ENCODE data around the gene CCDC87. TPM values are rescaled to one million over a fixed set of nuclear protein-coding genes. Genes with fewer than 3 reads are reported as not detected.

CCDC87 gene
- total and polyA plus RNA-seq, 2 donors = 0.43 TPM; not detected in 1

DNA sequence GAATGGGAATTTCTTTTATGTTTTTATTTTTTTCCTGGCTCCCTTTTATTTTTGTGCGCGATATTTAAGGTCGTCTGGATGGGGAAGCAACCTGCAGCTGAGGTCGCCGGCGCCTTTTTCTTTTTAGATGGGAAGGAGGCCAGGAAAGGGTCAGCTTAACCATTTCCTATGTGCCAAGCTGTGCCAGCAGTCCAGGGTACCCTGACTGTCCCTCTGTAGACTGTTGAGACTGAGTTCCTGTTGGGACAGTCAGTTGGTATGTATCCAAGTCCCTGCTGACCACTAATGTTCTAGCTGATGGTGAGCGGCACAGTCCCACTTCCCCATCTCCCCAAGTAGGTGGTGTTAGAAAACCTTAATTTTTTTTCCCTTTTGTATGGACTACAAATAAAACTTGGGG is 34.1 kb upstream of the CCDC87 start:
- no peak for DNase-seq (ENCODE audit: extremely low spot score)
- Histone ChIP-seq H3K4me3 (ENCODE audit: low read depth, low read length) (no peak overlapping the region), H3K36me3 (ENCODE audit: insufficient read depth) (peaks cover 11% of the 10 kb centered on the region), H3K27ac (ENCODE audit: low read depth) (no peak overlapping the region), H3K4me1 (ENCODE audit: insufficient read depth) (no peaks in the 10 kb centered on the region)
- 88% methylated on average over 7 of the region's 7 CpGs for WGBS

- no peak overlapping the region for H3K27ac ChIP-seq (ENCODE audit: low read depth)
- no peak overlapping the region for H3K4me3 ChIP-seq (ENCODE audit: low read depth, low read length)
- no peaks in the 10 kb centered on the region for H3K4me1 ChIP-seq (ENCODE audit: insufficient read depth)
- no peak for DNase-seq (ENCODE audit: extremely low spot score)
- peaks cover 11% of the 10 kb centered on the region for H3K36me3 ChIP-seq (ENCODE audit: insufficient read depth)
- WGBS = 96% methylated on average over 25 of the region's 25 CpGs
Observed at GRCh38 chr11:66626382-66626781, 33.5 kb upstream of the CCDC87 start.

GRCh38 chr11:66625752-66626149 is 32.9 kb upstream of the CCDC87 start:
- H3K4me1 ChIP-seq (ENCODE audit: insufficient read depth) = no peaks in the 10 kb centered on the region
- H3K4me3 ChIP-seq (ENCODE audit: low read depth, low read length) = no peak overlapping the region
- no peak overlapping the region for H3K27ac ChIP-seq (ENCODE audit: low read depth)
- DNase-seq (ENCODE audit: extremely low spot score) = no peak
- peaks cover 11% of the 10 kb centered on the region for H3K36me3 ChIP-seq (ENCODE audit: insufficient read depth)
- 81% methylated on average over 9 of the region's 9 CpGs for WGBS

DNA sequence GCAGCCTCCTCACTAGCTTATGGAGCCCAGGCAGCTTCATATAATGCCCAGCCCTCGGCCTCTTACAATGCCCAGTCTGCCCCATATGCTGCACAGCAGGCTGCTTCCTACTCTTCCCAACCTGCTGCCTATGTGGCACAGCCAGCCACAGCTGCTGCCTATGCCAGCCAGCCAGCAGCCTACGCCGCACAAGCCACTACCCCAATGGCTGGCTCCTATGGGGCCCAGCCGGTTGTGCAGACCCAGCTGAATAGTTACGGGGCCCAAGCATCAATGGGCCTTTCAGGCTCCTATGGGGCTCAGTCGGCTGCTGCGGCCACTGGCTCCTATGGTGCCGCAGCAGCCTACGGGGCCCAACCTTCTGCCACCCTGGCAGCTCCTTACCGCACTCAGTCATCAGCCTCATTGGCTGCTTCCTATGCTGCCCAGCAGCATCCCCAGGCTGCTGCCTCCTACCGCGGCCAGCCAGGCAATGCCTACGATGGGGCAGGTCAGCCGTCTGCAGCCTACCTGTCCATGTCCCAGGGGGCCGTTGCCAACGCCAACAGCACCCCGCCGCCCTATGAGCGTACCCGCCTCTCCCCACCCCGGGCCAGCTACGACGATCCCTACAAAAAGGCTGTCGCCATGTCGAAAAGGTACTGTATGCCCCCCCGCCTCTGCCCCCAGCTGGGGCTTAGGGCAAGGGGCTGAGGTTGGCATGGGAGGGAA is 32.3 kb upstream of the CCDC87 start:
- 94% methylated on average over 26 of the region's 26 CpGs for WGBS
- H3K4me1 ChIP-seq (ENCODE audit: insufficient read depth) = no peaks in the 10 kb centered on the region
- no peak overlapping the region for H3K4me3 ChIP-seq (ENCODE audit: low read depth, low read length)
- no peak overlapping the region for H3K27ac ChIP-seq (ENCODE audit: low read depth)
- peaks cover 11% of the 10 kb centered on the region for H3K36me3 ChIP-seq (ENCODE audit: insufficient read depth)
- no peak for DNase-seq (ENCODE audit: extremely low spot score)

DNA sequence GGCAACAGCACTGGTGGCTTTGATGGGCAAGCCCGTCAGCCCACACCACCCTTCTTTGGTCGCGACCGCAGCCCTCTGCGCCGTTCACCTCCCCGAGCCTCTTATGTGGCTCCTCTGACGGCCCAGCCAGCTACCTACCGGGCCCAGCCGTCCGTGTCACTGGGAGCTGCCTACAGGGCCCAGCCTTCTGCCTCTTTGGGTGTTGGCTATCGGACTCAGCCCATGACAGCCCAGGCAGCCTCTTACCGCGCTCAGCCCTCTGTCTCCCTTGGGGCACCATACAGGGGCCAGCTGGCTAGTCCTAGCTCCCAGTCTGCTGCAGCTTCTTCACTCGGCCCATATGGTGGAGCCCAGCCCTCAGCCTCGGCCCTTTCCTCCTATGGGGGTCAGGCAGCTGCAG is 31.6 kb upstream of the CCDC87 start:
- DNase-seq (ENCODE audit: extremely low spot score) = no peak
- no peaks in the 10 kb centered on the region for H3K4me1 ChIP-seq (ENCODE audit: insufficient read depth)
- H3K27ac ChIP-seq (ENCODE audit: low read depth) = no peak overlapping the region

GRCh38 chr11:66619080-66619554 is 26.3 kb upstream of the CCDC87 start:
- Histone ChIP-seq H3K4me1 (ENCODE audit: insufficient read depth) (no peaks in the 10 kb centered on the region), H3K27ac (ENCODE audit: low read depth) (peak overlapping the region; percentile 73), H3K4me3 (ENCODE audit: low read depth, low read length) (peak overlapping the region; percentile 85), H3K36me3 (ENCODE audit: insufficient read depth) (no peaks in the 10 kb centered on the region)
- DNase-seq (ENCODE audit: extremely low spot score) = peak; percentile 55
- 19% methylated on average over 4 of the region's 4 CpGs for WGBS

More for the DNA sequence above, 31.6 kb upstream of the CCDC87 start:
- Histone ChIP-seq H3K4me3 (ENCODE audit: low read depth, low read length) (no peak overlapping the region), H3K36me3 (ENCODE audit: insufficient read depth) (peaks cover 11% of the 10 kb centered on the region)
- WGBS = 85% methylated on average over 16 of the region's 16 CpGs

DNA sequence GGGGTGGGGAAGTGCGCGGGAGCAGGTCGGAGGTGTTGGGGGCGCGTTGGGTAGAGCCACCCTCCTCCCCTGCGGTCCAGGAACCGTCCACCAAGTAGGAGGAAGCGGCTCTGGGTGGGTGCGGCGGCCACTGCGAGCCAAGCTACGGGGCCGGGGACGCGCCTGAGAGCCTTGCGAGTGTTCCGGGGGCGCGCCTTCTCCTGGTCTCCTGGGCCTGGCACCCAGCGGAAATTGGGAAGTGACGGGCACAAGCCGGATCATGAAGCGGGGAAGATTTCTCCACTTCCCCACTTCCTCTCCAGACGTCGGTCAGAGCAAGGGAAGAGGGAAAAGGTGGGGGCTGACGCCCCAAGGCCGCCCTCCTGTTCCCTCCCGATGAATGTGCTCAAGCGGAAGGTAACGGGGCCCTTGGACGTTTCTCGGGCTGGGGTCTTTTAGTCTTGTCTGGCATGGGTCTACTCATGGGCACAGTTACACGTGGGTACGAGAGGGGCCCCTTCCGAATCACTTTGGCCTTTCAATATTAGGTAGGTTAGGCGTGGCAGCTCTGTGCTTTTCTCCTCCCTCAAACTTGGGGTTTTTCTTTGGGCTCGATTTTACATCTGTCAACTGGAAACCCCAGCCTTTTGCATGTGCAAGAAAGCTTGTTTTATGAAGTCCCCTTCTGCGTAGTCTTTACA is 24.4 kb upstream of the CCDC87 start:
- H3K27ac ChIP-seq (ENCODE audit: low read depth) = peak overlapping the region; percentile 93
- H3K4me3 ChIP-seq (ENCODE audit: low read depth, low read length) = peak overlapping the region; percentile 85
- H3K4me1 ChIP-seq (ENCODE audit: insufficient read depth) = no peaks in the 10 kb centered on the region
- no peak for DNase-seq (ENCODE audit: extremely low spot score)
- no peaks in the 10 kb centered on the region for H3K36me3 ChIP-seq (ENCODE audit: insufficient read depth)
- under 1% methylated on average over 38 of the region's 38 CpGs for WGBS

GRCh38 chr11:66616379-66617154 is 23.7 kb upstream of the CCDC87 start, which contains the start of gene RBM14:
Gene RBM14, plus strand, starts transcription at chr11:66616630. Its CDS starts 91 bp downstream, at chr11:66616721.
- Histone ChIP-seq H3K4me3 (ENCODE audit: low read depth, low read length) (peak within 1 kb of the TSS; percentile 85), H3K36me3 (ENCODE audit: insufficient read depth) (no peaks in the 10 kb centered on the region), H3K27ac (ENCODE audit: low read depth) (peak within 1 kb of the TSS; percentile 93), H3K4me1 (ENCODE audit: insufficient read depth) (no peaks in the 10 kb centered on the region)
- DNase-seq (ENCODE audit: extremely low spot score) = peak; percentile 98
- under 1% methylated on average over 90 of the region's 90 CpGs for WGBS

- H3K27ac ChIP-seq (ENCODE audit: low read depth) = no peak overlapping the region
- no peaks in the 10 kb centered on the region for H3K4me1 ChIP-seq (ENCODE audit: insufficient read depth)
- H3K4me3 ChIP-seq (ENCODE audit: low read depth, low read length) = no peak overlapping the region
- DNase-seq (ENCODE audit: extremely low spot score) = no peak
- 80% methylated on average over 13 of the region's 13 CpGs for WGBS
- H3K36me3 ChIP-seq (ENCODE audit: insufficient read depth) = no peaks in the 10 kb centered on the region
Observed at GRCh38 chr11:66614073-66614472, 21.2 kb upstream of the CCDC87 start.

DNA sequence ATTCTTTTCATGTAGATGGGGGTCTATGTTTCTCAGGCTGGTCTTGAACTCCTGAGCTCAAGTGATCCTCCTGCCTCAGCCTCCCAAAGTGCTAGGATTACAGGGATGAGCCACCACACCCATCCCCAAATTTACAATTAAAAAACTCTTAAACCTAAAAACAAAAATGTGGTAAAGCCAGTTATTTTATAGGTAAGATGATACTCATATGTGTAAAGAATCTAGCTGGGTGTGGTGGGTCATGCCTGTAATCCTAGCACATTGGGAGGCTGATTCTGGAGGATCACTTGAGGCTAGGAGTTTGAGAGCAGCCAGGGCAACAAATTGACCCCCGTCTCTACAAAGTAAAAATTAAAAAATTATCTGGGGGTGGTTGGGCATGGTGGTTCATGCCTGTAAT is 19.6 kb upstream of the CCDC87 start:
- Histone ChIP-seq H3K4me1 (ENCODE audit: insufficient read depth) (no peaks in the 10 kb centered on the region), H3K36me3 (ENCODE audit: insufficient read depth) (no peaks in the 10 kb centered on the region), H3K4me3 (ENCODE audit: low read depth, low read length) (no peak overlapping the region), H3K27ac (ENCODE audit: low read depth) (no peak overlapping the region)
- WGBS = 88% methylated on average over 1 of the region's 1 CpG
- no peak for DNase-seq (ENCODE audit: extremely low spot score)

- WGBS = 74% methylated on average over 4 of the region's 4 CpGs
- Histone ChIP-seq H3K36me3 (ENCODE audit: insufficient read depth) (no peaks in the 10 kb centered on the region), H3K4me3 (ENCODE audit: low read depth, low read length) (no peak overlapping the region), H3K27ac (ENCODE audit: low read depth) (no peak overlapping the region), H3K4me1 (ENCODE audit: insufficient read depth) (no peaks in the 10 kb centered on the region)
- no peak for DNase-seq (ENCODE audit: extremely low spot score)
Observed at GRCh38 chr11:66609721-66610617, 17.1 kb upstream of the CCDC87 start.

- no peak for DNase-seq (ENCODE audit: extremely low spot score)
- Histone ChIP-seq H3K4me1 (ENCODE audit: insufficient read depth) (no peaks in the 10 kb centered on the region), H3K4me3 (ENCODE audit: low read depth, low read length) (no peak overlapping the region), H3K27ac (ENCODE audit: low read depth) (peak overlapping the region; percentile 42), H3K36me3 (ENCODE audit: insufficient read depth) (no peaks in the 10 kb centered on the region)
- WGBS = 23% methylated on average over 8 of the region's 8 CpGs
Observed at GRCh38 chr11:66607126-66607834, 14.4 kb upstream of the CCDC87 start.
